Ovary (tissue), 9 donors: ENCODE results near the gene ANKRD2. TPM values are rescaled to one million over a fixed set of nuclear protein-coding genes. Genes with fewer than 3 reads are reported as not detected.

Experiments
- DNase-seq, 5 donors: peaks; one replicate each; pipeline ENCODE4 v3.0.0-alpha.2; 2019 to 2020
- H3K27ac ChIP-seq, 2 donors: fragments of 200-600 bp; one replicate each; pipeline versions ENCODE4 v1.5.1 to v1.8.0; 2019 to 2022
- H3K27me3 ChIP-seq: fragments of 200-600 bp; one replicate; pipeline ENCODE4 v1.8.0; 2022
- H3K36me3 ChIP-seq: fragments of 200-600 bp; sonication (generic); one replicate; pipeline ENCODE4 v1.5.1; 2019
- H3K4me1 ChIP-seq: one replicate; pipeline ENCODE4 v1.8.1; 2013; ENCODE audit warnings: mild to moderate bottlenecking, moderate library complexity; ENCODE audit not compliant: insufficient read depth
- H3K4me3 ChIP-seq: fragments of 200-600 bp; sonication (generic); one replicate; pipeline ENCODE4 v1.5.1; 2017
- H3K9me3 ChIP-seq, 2 donors: fragments of 200-600 bp in 1 of 2; sonication (generic) in 1 of 2; one replicate each; pipeline versions ENCODE4 v1.5.1 to v1.8.1; 2013 to 2019; ENCODE audit warnings: mild to moderate bottlenecking in 1 of 2, moderate library complexity in 1 of 2
- EP300 ChIP-seq: sonication (generic); formaldehyde crosslinking; IDR thresholded peaks from one replicate; pipeline ENCODE4 v1.6.1; 2017; ENCODE audit warnings: antibody characterized with exemption
- POLR2A ChIP-seq: fragments of 450-650 bp; IDR thresholded peaks from one replicate; pipeline ENCODE4 v1.6.1; 2017; ENCODE audit warnings: antibody characterized with exemption, mild to moderate bottlenecking, moderate library complexity
- WGBS, 3 donors: extraction: QIAGEN DNeasy Blood & Tissue Kit in 1 of 3; methylation state at CpG; one replicate each; pipeline versions ENCODE4 v1.1.5 to v1.1.7; 2013 to 2017; 5-methylcytosine and 5-hydroxymethylcytosine counted together
- intact Hi-C, 4 donors: fragments of 100-400 bp; cut with DNase I; formaldehyde crosslinking; loops; one replicate each; pipeline versions ENCODE4 v1.11.0 to v1.15.1; 2022 to 2023
- polyA plus RNA-seq, 2 donors: library from polyadenylated mRNA; stranded (reverse); fragments of 200-250 nt in 1 of 2; fragments of 350-450 nt in 1 of 2; fragmentation: Illumina TruSeq in 1 of 2; extraction: RNeasy Lipid Tissue Mini Kit (QIAGEN cat#74804) in 1 of 2; gene quantifications; one replicate each; pipeline ENCODE4 v1.2.3, GENCODE V29; 2013 to 2014
- total RNA-seq, 7 donors: library from RNA; depleted of rRNA in 2 of 7; stranded (reverse); fragments of >200 nt in 2 of 7; fragmentation: NEBNext Ultra II Directional in 3 of 7; extraction: Animal tissue kit (Norgen Biotek cat#: 25700) in 3 of 7; gene quantifications; one replicate each; pipeline versions ENCODE4 v1.1.0 to v1.2.4, GENCODE V29; 2016 to 2023
- TF ChIP-seq, protein P1 (sequence below), 3 donors: fragments of 450-650 bp in 2 of 3; fragments of 200-600 bp in 1 of 3; IDR thresholded peaks; one replicate each; pipeline versions ENCODE4 v1.5.1 to v1.8.0; 2016 to 2022; ENCODE audit warnings: antibody characterized with exemption in 3 of 3, mild to moderate bottlenecking in 1 of 3
- donor health status: DM: no; HTN: no; CAD: no; lungs with moderate emphysema.
- donor health status: DM: no; HTN: no; CAD: no.
- donor health status: Bipolar disorder and iron deficiency.
- donor health status: DM: yes; HTN: yes; CAD: no.
- donor health status: DM: no; HTN: no; CAD: no.
- donor health status: DM: yes; HTN: yes; CAD: no.

ANKRD2 gene
- total and polyA plus RNA-seq, 9 donors: 0.11 to 0.46 (median 0.37) TPM; not detected in 4

DNA sequence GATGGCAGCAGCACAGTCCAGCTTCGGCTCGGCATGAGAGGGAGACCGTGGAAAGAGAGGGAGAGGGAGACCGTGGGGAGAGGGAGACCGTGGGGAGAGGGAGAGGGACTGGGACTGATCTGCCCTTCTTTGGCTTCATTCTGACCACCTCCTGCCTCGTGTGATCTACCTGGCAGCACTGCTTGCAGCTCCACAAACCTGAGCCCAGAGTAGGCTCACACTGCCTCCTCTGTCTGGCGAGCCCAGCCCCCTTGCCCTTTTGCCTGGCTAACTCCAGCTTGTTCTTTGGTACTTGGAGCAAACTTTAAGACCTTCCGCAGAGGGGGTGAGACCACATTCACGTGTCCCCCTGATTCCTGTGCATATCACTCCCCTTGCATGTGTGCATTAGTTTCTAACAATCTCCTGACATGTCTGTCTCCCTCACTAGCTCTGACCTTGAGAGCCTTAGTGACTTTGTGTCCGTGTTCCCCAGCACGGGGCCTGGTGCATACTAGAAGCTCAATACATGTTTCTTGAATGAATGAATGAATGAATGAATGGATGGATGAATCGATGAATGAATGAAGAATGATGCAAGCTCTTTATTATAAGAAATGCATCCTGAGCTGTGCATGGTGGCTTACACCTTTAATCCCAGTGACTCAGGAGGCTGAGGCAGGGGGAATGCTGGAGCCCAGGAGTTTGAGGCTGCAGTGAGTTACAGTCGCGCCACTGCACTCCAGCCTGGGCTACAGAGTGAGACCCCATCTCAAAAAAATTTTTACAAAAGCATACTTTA is 42.7 kb upstream of the ANKRD2 start:
- WGBS, 3 donors: 81 to 88% (median 86%) methylated on average over 14 of the region's 14 CpGs
- DNase-seq: no peak
- Histone ChIP-seq H3K4me3 (no peak overlapping the region), H3K36me3 (no peaks in the 10 kb centered on the region), H3K27me3 (no peaks in the 10 kb centered on the region), H3K9me3 (no peaks in the 10 kb centered on the region), H3K27ac (no peak overlapping the region), H3K4me1 (no peaks in the 10 kb centered on the region)
- TF ChIP-seq, protein P1, sequence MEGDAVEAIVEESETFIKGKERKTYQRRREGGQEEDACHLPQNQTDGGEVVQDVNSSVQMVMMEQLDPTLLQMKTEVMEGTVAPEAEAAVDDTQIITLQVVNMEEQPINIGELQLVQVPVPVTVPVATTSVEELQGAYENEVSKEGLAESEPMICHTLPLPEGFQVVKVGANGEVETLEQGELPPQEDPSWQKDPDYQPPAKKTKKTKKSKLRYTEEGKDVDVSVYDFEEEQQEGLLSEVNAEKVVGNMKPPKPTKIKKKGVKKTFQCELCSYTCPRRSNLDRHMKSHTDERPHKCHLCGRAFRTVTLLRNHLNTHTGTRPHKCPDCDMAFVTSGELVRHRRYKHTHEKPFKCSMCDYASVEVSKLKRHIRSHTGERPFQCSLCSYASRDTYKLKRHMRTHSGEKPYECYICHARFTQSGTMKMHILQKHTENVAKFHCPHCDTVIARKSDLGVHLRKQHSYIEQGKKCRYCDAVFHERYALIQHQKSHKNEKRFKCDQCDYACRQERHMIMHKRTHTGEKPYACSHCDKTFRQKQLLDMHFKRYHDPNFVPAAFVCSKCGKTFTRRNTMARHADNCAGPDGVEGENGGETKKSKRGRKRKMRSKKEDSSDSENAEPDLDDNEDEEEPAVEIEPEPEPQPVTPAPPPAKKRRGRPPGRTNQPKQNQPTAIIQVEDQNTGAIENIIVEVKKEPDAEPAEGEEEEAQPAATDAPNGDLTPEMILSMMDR (IDR thresholded peaks at IDR 0.05): no peak
- TF ChIP-seq POLR2A (no peak), EP300 (no peak)
- intact Hi-C loops: no loop called here

DNA sequence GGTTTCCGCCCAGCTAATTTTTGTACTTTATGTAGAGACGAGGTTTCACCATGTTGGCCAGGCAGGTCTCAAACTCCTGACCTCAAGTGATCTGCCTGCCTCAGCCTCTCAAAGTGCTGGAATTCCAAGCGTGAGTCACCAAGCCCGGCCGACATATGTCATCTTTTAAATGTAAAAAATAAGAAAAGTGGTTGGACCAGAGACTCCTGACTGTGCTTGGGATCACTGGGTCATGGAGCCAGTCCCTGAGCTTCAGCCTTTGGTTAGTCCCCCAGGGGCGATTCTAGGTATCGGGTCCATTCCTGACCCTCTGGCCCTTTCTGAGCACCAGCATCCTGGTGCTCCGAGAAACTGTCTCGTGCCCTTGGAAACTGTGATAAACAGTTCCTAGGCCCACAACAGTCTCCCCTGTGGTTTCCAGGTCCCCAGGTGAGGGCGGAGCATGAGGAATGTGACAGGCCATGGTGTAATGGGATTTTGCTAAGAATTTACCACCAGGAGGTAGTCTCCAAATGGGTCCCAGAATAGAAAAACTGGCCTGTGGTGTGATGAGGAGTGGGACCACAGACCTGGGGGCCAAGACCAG is 41.1 kb upstream of the ANKRD2 start:
- Histone ChIP-seq H3K27me3 (no peaks in the 10 kb centered on the region), H3K27ac (no peak overlapping the region), H3K4me1 (no peaks in the 10 kb centered on the region), H3K9me3 (no peaks in the 10 kb centered on the region), H3K36me3 (no peaks in the 10 kb centered on the region), H3K4me3 (no peak overlapping the region)
- DNase-seq: no peak
- 85 to 92% (median 89%) methylated on average over 10 of the region's 10 CpGs for WGBS, 3 donors
- TF ChIP-seq, protein P1 (IDR thresholded peaks at IDR 0.05): no peak
- TF ChIP-seq EP300 (no peak), POLR2A (no peak)
- intact Hi-C loops: no loop called here

DNA sequence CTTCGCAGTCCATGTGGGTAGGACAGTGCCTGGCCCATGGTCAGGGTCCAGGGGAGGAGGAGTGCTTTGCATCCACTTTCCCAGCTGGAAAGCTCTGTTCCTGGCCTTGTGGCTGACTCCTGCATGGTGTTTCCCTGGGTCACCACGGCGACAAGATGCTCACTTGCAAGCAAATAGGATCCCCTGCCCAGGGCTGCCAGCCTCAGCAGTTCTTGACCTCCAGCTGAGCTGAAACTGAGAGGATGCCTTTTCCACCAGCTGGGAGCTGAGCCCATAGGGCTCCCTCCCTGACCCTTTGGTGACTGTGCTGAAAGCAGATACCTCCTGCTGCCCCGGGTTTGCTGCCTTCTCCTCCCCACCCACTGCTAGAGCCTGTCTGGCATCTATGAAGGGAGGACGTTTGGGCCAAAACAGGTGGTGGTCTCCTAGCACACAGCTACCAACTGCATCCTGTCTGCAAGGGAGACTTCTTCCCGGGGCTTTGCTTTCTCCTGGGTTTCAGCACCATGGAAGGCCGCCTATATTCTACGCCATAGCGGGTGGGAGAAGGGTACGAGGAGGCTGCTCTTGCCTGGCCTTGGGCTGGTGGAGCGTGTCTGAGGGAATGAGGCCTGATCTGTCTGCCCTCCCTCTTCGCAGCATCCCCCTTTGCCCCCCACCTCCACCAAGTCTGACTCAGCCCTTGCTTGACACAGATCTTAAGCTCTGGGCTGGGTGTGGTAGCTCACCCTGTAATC is 39.5 kb upstream of the ANKRD2 start:
- H3K4me3 ChIP-seq: no peak overlapping the region
- no peaks in the 10 kb centered on the region for H3K36me3 ChIP-seq
- no peaks in the 10 kb centered on the region for H3K9me3 ChIP-seq
- H3K27ac ChIP-seq: no peak overlapping the region
- DNase-seq: no peak
- no peaks in the 10 kb centered on the region for H3K27me3 ChIP-seq
- TF ChIP-seq POLR2A: no peak
- TF ChIP-seq, protein P1 (IDR thresholded peaks at IDR 0.05): no peak
- no peak for TF ChIP-seq EP300
- 64 to 70% (median 67%) methylated on average over 12 of the region's 12 CpGs for WGBS, 3 donors
- intact Hi-C loops: no loop called here
- no peaks in the 10 kb centered on the region for H3K4me1 ChIP-seq

DNA sequence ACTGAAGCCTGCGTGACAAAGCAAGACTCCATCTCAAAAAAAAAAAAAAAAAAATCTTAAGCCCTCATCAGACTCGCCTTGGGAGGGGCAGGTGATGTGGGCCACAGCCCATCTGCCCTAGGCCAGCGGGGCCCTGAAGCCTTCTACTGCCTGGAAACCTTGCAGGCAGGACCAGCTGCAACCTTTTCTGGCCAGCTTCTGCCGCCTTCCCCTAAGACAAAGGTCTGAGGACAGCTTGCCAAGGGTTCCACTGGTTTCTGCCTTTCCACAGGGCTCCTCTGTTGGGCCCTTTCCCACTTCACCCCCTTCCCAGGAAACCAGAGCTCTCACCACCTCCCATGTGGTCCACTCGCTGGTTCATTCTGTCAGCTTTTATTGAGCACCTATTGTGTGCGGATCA is 38.7 kb upstream of the ANKRD2 start:
- WGBS, 3 donors: 80 to 96% (median 84%) methylated on average over 6 of the region's 6 CpGs
- no peak overlapping the region for H3K27ac ChIP-seq
- no peak for DNase-seq
- intact Hi-C loops: no loop called here
- H3K27me3 ChIP-seq: no peaks in the 10 kb centered on the region
- TF ChIP-seq EP300: no peak
- TF ChIP-seq, protein P1 (IDR thresholded peaks at IDR 0.05): no peak
- no peak for TF ChIP-seq POLR2A
- no peaks in the 10 kb centered on the region for H3K9me3 ChIP-seq
- no peak overlapping the region for H3K4me3 ChIP-seq
- H3K4me1 ChIP-seq: no peaks in the 10 kb centered on the region
- H3K36me3 ChIP-seq: no peaks in the 10 kb centered on the region
